Activated CD8-positive, alpha-beta memory T cell treated with anti-CD3 and anti-CD28 coated beads for 48 hours (primary cell): ENCODE data around the gene TOMM34.

Experiments used
- DNase-seq, 3 experiments: peaks; one replicate each; pipeline ENCODE4 v3.0.0-alpha.2; 2020; ENCODE audit warnings: low read depth in 2 of 3, low spot score in 2 of 3

TOMM34 gene

GRCh38 chr20:44897133-44897532 lies 63.1 kb downstream of the TOMM34 start:
- DNase-seq = no peak

GRCh38 chr20:44896583-44896982 lies 63.6 kb downstream of the TOMM34 start:
- no peak for DNase-seq

GRCh38 chr20:44894959-44895358 lies 65.2 kb downstream of the TOMM34 start:
- DNase-seq = no peak
